Epithelial cell of prostate (primary cell): ENCODE measurements around the gene KDM4F.
A peak's percentile ranks its signal among the peaks of the same experiment; 100 is the strongest.

Experiments
- DNase-seq: peaks from one replicate; pipeline ENCODE4 v3.0.0-alpha.2; 2011; ENCODE audit warnings: low read depth, low spot score
- H3K27ac ChIP-seq: fragments of 450-650 bp; 2 replicates; pipeline ENCODE4 v1.5.1; 2017; ENCODE audit warnings: mild to moderate bottlenecking

The KDM4F gene

DNA sequence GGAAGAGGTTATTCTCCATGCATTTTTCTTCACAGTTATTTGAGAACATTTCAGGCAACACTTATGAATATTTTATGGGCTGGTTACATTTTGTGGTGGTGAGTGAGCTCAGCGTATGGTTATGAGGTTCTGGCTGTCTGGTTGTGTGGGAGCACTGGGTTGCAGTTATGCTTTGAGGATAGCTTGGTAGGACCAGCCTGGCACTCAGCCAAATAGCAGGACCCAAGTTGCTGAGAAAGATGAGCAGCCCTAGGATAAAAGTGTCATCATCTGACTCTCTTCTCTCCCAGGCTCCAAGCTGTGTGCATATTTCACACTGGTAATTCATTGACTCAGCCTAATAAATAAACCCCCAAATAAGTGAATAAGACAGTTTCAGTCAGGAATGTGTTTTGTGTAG, 9.4 kb downstream of the KDM4F start:
- no peak for DNase-seq
- H3K27ac ChIP-seq: no peak overlapping the region

- no peak for DNase-seq
Measured at GRCh38 chr11:95059046-95059445, 9.8 kb downstream of the KDM4F start.

DNA sequence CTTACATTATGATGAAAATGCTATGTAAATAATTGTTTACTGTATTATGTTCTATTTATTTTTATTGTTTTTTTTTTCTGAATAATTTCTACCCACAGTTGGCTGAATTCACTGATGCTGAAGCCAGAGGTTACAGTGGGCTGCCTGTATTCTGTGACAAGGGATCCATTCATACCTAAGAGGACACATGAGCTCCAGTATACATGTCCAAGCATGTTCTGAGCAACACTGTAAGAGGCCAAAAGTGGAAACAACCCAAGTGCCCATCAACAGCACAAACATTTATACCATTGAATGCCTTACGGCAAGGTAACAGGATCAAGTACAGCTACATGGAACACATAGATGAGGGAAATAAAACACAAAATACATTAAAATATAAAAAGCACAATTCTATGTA, 16.1 kb downstream of the KDM4F start:
- DNase-seq: no peak
- peak overlapping the region; percentile 5 for H3K27ac ChIP-seq

More at GRCh38 chr11:95059046-95059445, 9.8 kb downstream of the KDM4F start:
- no peak overlapping the region for H3K27ac ChIP-seq

DNA sequence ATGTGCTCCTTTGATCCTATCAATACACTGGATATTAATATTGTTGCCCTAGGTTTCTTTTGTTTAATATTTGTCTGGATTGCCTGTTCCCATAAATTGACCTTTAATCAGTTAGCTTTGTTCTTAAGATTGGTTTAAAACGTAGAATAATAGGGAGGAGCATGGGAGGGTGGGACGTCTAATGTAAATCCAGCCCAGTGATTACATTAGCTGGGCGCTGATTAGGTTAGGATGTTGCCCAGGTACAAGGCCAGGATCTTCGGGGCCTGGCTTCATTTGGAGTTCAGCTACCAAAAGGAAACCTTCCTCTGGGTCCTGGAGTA, 17.5 kb downstream of the KDM4F start, which contains the start of gene SRSF8:
TSS of gene SRSF8 (plus strand) at position 204 of the 323 bp plus-strand sequence. CDS start 308 bp downstream, outside the sequence.
- peak within 1 kb of the TSS; percentile 93 for H3K27ac ChIP-seq
- DNase-seq: no peak

- DNase-seq: no peak
- H3K27ac ChIP-seq: peak overlapping the region; percentile 93
Measured at GRCh38 chr11:95067039-95067840, 18.0 kb downstream of the KDM4F start.

DNA sequence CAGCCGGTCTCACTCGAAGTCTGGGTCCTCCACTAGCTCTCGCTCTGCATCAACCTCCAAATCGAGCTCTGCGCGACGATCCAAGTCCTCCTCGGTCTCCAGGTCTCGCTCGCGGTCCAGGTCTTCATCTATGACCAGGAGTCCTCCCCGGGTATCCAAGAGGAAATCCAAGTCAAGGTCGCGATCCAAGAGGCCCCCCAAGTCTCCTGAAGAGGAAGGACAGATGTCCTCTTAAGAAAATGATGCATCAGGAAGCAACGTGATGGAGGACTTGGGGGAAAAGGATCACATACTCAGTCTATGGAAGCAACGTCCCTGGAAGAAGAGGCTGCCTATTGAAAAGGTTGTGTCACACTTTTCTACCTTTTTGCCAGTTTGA, 18.6 kb downstream of the KDM4F start:
- peak overlapping the region; percentile 93 for H3K27ac ChIP-seq
- no peak for DNase-seq

DNA sequence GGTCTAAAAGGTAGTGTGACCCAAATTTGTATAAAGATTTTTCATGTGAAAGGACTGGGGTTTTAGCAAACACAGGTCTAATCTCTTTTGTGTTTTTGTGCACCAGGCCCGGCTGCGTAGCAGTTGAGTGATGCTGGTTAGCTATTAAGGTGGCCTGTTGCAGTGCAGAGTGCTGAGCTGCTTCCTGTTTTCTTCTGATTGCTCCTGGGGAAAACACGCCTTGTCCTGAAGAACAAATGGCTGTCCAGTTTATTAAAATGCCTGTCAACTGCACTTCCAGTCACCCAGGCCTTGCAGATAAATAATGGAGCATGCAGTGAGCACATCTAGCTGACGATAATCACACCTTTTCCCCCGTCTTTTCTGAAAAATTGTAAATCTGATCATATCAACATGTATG, 19.3 kb downstream of the KDM4F start:
- peak overlapping the region; percentile 93 for H3K27ac ChIP-seq
- DNase-seq: peak; percentile 90

- DNase-seq: no peak
- H3K27ac ChIP-seq: no peak overlapping the region
Measured at GRCh38 chr11:95070471-95070870, 21.2 kb downstream of the KDM4F start.

- peak overlapping the region; percentile 19 for H3K27ac ChIP-seq
- DNase-seq: no peak
Measured at GRCh38 chr11:95072948-95073347, 23.7 kb downstream of the KDM4F start.

- H3K27ac ChIP-seq: peak overlapping the region; percentile 44
- no peak for DNase-seq
Measured at GRCh38 chr11:95074792-95075563, 25.8 kb downstream of the KDM4F start.

- no peak overlapping the region for H3K27ac ChIP-seq
- no peak for DNase-seq
Measured at GRCh38 chr11:95076416-95076815, 27.2 kb downstream of the KDM4F start.

DNA sequence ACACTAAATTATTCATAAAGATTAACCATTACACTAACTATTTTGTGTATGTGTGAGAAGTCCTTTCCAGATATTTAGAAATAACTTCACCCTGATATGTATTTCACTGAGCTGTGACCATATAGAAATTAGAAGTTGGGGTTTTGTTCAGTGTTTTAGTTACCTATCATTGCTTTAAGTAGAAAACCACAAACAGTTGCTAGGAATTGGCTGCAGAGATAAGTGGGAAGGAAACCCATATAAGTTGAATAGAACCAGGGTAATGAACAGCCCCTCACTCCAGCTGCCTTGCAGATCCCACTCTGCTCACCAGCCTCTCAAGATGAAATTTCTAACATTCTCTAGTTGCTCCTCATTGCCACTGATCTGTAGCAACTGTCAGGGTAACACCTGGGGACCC, 27.8 kb downstream of the KDM4F start:
- H3K27ac ChIP-seq: no peak overlapping the region

DNA sequence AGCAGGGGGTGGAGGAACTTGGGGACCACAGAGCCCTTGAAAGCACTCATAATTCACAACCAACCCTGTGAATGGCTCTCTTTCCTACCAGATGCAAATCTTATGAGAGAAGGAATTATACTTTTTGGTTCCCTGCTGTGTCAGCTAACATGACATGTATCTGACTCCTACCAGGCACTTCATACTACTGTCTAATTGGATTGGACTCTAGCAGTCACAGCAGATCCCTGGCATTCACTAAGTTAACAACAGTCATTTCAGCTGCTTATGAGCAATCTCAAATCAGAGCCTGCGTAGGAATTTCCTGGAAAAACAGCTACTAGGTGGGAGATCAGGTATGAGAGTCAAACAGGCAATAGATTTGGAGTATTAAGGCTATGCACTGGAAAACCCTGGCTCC, 29.3 kb downstream of the KDM4F start:
- no peak overlapping the region for H3K27ac ChIP-seq

More for the DNA sequence above, 27.8 kb downstream of the KDM4F start:
- no peak for DNase-seq

DNA sequence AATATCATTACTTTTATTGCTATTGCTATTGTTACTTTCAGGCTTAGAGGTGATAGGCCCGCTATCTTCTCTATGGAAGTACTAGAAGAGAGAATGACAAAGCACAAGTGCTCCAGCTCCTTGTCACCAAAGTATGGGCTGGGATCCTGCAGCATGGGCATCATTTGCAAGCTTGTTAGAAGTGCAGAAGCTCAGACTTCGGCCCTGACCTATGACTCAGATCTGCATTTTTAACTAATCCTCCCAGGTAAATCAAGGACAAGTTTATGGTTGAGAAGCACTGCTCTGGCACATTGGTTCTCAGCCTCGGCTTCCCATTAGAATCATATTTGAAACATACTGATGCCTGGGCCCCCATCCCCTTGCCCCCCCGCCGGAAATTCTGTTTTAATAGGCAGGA, 31.8 kb downstream of the KDM4F start:
- H3K27ac ChIP-seq: no peak overlapping the region
- no peak for DNase-seq

More for the DNA sequence above, 29.3 kb downstream of the KDM4F start:
- DNase-seq: no peak

GRCh38 chr11:95081412-95081811, 32.2 kb downstream of the KDM4F start:
- no peak overlapping the region for H3K27ac ChIP-seq
- no peak for DNase-seq

- no peak overlapping the region for H3K27ac ChIP-seq
- no peak for DNase-seq
Measured at GRCh38 chr11:95082576-95083001, 33.4 kb downstream of the KDM4F start.

DNA sequence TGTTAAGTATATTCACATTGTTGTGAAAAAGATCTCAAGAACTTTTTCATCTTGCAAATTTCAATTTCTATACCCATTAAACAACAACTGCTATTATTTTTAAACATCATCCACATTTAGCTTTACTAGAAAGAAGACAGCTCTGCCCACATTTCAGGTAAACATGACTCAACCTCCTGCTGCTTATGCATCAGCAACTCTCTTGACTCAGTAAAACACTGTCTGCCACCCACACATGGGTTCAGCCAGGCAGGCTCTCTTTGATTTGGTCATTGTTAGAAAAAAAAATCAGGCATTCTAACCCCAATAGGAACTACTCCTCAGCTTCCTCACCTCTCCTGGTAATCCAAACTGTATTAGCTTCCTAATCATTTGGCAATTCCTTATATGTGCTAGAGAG, 35.3 kb downstream of the KDM4F start:
- peak overlapping the region; percentile 55 for H3K27ac ChIP-seq
- DNase-seq: peak; percentile 82

DNA sequence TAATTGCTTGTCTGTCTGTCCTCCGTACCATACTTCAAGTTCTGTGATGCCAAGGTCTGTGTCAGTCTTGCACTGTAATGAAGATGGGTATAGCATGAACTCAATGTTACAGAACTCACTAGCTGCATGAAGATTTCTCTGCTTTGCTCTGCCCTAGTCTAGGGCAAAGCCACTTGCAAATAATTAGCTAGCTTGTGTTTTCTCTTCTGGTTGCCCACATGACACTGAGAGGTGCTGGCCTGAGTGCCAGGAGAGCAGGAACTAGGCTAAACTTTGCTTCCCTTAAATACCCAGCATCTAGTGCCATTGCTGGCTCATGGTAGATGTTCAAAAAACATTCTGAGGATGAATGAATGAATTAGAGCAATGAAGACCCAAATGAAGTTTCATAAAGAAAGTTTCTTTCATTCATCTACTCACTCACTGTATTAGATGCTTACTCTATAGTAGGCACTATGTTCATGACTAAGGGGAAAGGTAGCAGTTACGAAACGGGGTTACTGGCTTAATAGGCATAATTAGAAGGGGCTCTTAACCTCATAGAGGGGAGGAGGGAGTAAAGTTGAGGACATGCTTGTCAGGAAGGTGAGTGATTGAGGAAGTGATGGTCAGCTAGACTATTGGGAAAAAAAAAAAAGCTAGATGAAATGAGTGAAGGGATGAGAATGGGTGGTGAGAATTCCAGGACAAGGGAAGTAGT, 36.0 kb downstream of the KDM4F start:
- no peak for DNase-seq
- peak overlapping the region; percentile 55 for H3K27ac ChIP-seq

DNA sequence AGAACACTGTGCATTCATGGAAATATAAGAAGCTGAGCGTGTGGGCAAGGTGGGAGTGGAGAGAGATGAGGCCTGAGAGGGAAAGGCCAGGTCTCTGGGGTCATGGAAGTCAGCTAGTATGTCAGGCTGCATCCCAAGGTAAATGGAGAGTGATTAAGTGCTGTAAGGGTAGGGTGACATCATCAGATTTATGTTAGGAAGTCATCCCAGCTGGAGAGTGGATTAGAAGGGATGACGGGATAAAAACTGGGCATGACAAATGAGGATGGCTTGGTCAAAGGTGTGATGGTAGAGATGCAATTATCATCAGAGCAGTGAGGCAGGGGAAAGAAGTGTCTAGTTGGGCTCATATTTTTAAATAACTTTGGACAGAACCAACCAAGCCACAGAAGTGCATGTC, 36.9 kb downstream of the KDM4F start:
- H3K27ac ChIP-seq: no peak overlapping the region

DNA sequence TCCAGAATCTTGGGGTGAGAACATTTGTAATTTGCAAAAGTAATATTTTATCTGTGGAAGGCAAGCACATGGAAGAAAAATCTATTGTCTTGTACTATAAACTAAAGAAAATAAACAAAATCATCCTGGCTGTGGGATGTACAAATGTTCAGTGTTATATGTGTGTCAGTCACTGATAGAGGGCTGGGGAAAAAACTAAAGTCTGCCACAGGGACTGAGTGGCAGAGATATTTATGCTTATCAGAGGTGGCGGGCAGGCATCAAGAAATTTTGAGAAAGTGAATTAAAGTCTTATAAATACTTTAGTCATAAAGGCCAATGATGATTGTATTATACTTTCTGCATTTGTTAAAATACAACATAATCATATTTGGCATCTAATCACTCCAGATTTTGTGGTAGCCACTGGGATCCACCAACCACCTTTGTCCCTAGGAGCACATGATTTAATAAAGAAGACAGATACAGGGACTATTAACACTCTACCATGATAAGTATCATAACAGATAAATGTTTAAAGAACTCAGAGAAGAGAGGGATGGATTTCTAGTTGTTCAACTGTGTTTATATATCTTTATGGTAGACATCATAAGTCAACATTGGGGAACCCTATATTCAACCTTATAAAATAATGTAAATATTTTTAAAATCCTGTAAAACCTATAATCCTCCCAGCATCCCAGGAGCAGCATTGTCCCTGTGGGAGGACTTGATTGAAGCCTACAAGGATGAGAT, 37.8 kb downstream of the KDM4F start:
- DNase-seq: no peak
- no peak overlapping the region for H3K27ac ChIP-seq

More for the DNA sequence above, 36.9 kb downstream of the KDM4F start:
- DNase-seq: no peak
